ENCODE results near the gene PRKCE. TPM values are rescaled to one million over a fixed set of nuclear protein-coding genes. Genes with fewer than 3 reads are reported as not detected.

PRKCE gene
- total RNA-seq, 1 experiment from 2014 or later, result 21.7 TPM

DNA sequence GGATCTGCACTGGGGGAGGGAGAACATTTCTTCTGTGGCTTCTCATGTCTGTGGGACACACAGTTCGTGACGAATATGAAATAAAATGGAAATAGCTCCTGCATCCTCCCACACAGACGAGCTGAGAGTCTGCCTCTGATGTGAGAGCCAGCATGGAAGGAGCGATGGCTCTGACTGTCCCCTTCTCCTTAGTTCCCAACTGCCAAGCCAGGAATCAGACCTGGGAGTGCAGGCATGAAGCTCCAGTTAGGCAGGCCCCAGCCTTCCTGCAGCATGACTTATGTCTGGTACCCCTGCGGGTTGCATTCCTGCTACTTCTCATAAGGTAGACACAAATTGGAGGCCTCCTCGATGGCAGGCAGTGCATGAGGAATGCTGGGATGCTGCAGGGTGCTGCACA, 56.2 kb downstream of the PRKCE start:
- no peak overlapping the region for H3K27ac ChIP-seq
- H3F3A ChIP-seq (ENCODE audit: insufficient read depth, low read depth), result no peaks in the 10 kb centered on the region
- no peak overlapping the region for H3K4me2 ChIP-seq
- no peak for TF ChIP-seq EZH2 (IDR thresholded peaks at IDR 0.05; ENCODE audit: low read depth)
- ChIA-PET POLR2A (ENCODE audit: unreplicated experiment) (interaction anchor here (0.6 kb wide), 1 partner anchor 88 kb away, joined by 7 read pairs; no protein-coding TSS in a partner anchor), CTCF (no interaction called here)
- H3K79me2 ChIP-seq (ENCODE audit: low read depth), result peaks cover 11% of the 10 kb centered on the region
- H4K20me1 ChIP-seq (ENCODE audit: insufficient read depth), result no peaks in the 10 kb centered on the region
- H3K4me3 ChIP-seq, result no peak overlapping the region
- no TSS peak for BruUV-seq (replicated peaks)
- H3K9me3 ChIP-seq (ENCODE audit: insufficient read depth, low read depth), result peaks cover 4% of the 10 kb centered on the region; the same call in 1 of the 2 replicates
- H3K4me1 ChIP-seq (replicated peaks; ENCODE audit: insufficient read depth), result peaks cover 9% of the 10 kb centered on the region
- peaks cover 16% of the 10 kb centered on the region; the same call in 1 of the 2 replicates for H3K36me3 ChIP-seq (ENCODE audit: low read depth)
- no peaks in the 10 kb centered on the region for H3K9me2 ChIP-seq (ENCODE audit: insufficient read depth)
- intact Hi-C loops (cut with micrococcal nuclease; ENCODE audit: unreplicated experiment), result no loop called here
- no peaks in the 10 kb centered on the region for H3K27me3 ChIP-seq (ENCODE audit: insufficient read depth, low read depth)
- DNase-seq, result no peak
- no peak overlapping the region for H2AFZ ChIP-seq

DNA sequence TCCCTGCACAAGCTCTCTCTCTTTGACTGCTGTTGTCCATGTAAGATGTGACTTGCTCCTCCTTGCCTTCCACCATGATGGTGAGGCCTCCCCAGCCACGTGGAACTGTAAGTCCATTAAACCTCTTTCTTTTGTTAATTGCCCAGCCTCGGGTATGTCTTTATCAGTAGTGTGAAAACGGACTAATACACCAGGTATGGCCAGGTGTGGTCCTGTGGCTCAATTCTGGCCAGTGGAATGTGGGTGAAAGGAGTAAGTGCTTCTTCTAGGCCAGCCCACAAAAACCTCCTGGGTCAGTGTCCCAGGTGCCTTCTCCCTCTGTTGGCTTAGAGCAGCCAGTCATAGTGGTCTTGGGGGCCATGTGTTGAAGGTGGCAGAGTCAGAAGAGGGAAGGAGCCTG, 57.0 kb downstream of the PRKCE start:
- H3K36me3 ChIP-seq (ENCODE audit: low read depth), result peaks cover 16% of the 10 kb centered on the region; the same call in 1 of the 2 replicates
- POLR2A ChIA-PET (ENCODE audit: unreplicated experiment), result no interaction called here
- no peak overlapping the region for H3K4me3 ChIP-seq
- H3K27me3 ChIP-seq (ENCODE audit: insufficient read depth, low read depth), result no peaks in the 10 kb centered on the region
- peaks cover 4% of the 10 kb centered on the region; the same call in 1 of the 2 replicates for H3K9me3 ChIP-seq (ENCODE audit: insufficient read depth, low read depth)
- H2AFZ ChIP-seq, result no peak overlapping the region
- BruUV-seq (replicated peaks), result no TSS peak
- CTCF ChIA-PET, result no interaction called here
- peak in 1 of 2 experiments; percentile 72 for DNase-seq
- H4K20me1 ChIP-seq (ENCODE audit: insufficient read depth), result no peaks in the 10 kb centered on the region
- no peaks in the 10 kb centered on the region for H3F3A ChIP-seq (ENCODE audit: insufficient read depth, low read depth)
- peaks cover 9% of the 10 kb centered on the region for H3K4me1 ChIP-seq (replicated peaks; ENCODE audit: insufficient read depth)
- H3K79me2 ChIP-seq (ENCODE audit: low read depth), result peaks cover 11% of the 10 kb centered on the region
- intact Hi-C loops (cut with micrococcal nuclease; ENCODE audit: unreplicated experiment), result no loop called here
- TF ChIP-seq, protein P1, sequence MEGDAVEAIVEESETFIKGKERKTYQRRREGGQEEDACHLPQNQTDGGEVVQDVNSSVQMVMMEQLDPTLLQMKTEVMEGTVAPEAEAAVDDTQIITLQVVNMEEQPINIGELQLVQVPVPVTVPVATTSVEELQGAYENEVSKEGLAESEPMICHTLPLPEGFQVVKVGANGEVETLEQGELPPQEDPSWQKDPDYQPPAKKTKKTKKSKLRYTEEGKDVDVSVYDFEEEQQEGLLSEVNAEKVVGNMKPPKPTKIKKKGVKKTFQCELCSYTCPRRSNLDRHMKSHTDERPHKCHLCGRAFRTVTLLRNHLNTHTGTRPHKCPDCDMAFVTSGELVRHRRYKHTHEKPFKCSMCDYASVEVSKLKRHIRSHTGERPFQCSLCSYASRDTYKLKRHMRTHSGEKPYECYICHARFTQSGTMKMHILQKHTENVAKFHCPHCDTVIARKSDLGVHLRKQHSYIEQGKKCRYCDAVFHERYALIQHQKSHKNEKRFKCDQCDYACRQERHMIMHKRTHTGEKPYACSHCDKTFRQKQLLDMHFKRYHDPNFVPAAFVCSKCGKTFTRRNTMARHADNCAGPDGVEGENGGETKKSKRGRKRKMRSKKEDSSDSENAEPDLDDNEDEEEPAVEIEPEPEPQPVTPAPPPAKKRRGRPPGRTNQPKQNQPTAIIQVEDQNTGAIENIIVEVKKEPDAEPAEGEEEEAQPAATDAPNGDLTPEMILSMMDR (conservative IDR thresholded peaks at IDR 0.05), result no peak
- TF ChIP-seq EZH2 (IDR thresholded peaks at IDR 0.05; ENCODE audit: low read depth), result no peak
- 0 out of 2 replicates have a peak overlapping the region, but pooled peaks have one; percentile 11 for H3K4me2 ChIP-seq
- no peak overlapping the region for H3K27ac ChIP-seq
- no peaks in the 10 kb centered on the region for H3K9me2 ChIP-seq (ENCODE audit: insufficient read depth)

DNA sequence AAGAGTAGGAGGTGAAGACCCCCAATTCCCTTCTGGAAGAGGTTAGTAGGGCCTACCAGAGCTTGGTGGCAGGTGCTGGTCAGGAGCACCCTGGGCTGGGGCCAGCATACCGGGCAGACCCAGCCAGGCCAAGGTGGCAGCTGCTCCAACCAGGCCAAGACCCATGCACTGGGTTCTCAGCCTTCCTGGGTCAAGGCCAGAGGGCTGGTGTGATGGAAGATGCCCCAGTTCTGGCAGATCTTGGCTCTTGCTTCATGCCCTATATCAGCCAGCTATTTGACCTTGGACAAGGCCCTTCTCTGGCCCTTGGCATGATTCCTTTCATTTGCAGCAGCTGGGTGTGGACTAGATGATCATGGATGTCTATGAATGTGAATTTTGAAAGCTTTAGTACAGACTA, 57.7 kb downstream of the PRKCE start:
- H3K9me2 ChIP-seq (ENCODE audit: insufficient read depth), result no peaks in the 10 kb centered on the region
- H3K4me3 ChIP-seq, result no peak overlapping the region
- H3K9me3 ChIP-seq (ENCODE audit: insufficient read depth, low read depth), result peaks cover 4% of the 10 kb centered on the region; the same call in 1 of the 2 replicates
- H3K79me2 ChIP-seq (ENCODE audit: low read depth), result peaks cover 6% of the 10 kb centered on the region
- ChIA-PET CTCF (interaction anchor here (0.6 kb wide), 1 partner anchor 57 kb away, joined by 7 read pairs; no protein-coding TSS in a partner anchor), POLR2A (ENCODE audit: unreplicated experiment) (no interaction called here)
- intact Hi-C loops (cut with micrococcal nuclease; ENCODE audit: unreplicated experiment), result no loop called here
- H4K20me1 ChIP-seq (ENCODE audit: insufficient read depth), result no peaks in the 10 kb centered on the region
- H3K4me1 ChIP-seq (replicated peaks; ENCODE audit: insufficient read depth), result peaks cover 9% of the 10 kb centered on the region
- no peak overlapping the region for H3K27ac ChIP-seq
- no peak for TF ChIP-seq EZH2 (IDR thresholded peaks at IDR 0.05; ENCODE audit: low read depth)
- TF ChIP-seq, protein P1 (conservative IDR thresholded peaks at IDR 0.05), result no peak
- no peak overlapping the region for H2AFZ ChIP-seq
- H3F3A ChIP-seq (ENCODE audit: insufficient read depth, low read depth), result no peaks in the 10 kb centered on the region
- H3K36me3 ChIP-seq (ENCODE audit: low read depth), result peaks cover 16% of the 10 kb centered on the region; the same call in 1 of the 2 replicates
- no peaks in the 10 kb centered on the region for H3K27me3 ChIP-seq (ENCODE audit: insufficient read depth, low read depth)
- H3K4me2 ChIP-seq, result 0 out of 2 replicates have a peak overlapping the region, but pooled peaks have one; percentile 11
- no peak for DNase-seq
- no TSS peak for BruUV-seq (replicated peaks)

DNA sequence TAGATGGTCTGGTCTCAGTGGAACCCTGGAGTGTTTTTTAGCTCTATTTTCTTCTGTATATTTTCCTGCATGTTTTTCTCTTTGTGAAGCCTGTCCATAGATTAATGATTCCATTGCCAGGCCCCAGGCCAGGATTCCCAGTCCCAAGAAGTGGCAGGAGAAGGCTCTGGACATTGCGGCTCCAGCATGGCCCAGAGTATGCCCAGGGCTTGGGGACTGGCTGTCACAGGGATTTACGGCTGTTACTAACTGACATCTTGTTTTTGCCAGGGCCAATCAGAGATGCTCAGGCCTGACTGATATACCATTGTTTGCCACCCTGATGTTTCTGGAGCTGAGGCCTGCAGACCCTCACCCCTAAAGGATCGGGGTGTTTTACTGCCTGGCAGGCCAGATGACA, 59.0 kb downstream of the PRKCE start:
- Histone ChIP-seq H3F3A (ENCODE audit: insufficient read depth, low read depth) (no peaks in the 10 kb centered on the region), H3K36me3 (ENCODE audit: low read depth) (peaks cover 16% of the 10 kb centered on the region; the same call in 1 of the 2 replicates), H4K20me1 (ENCODE audit: insufficient read depth) (no peaks in the 10 kb centered on the region), H3K4me1 (replicated peaks; ENCODE audit: insufficient read depth) (peaks cover 9% of the 10 kb centered on the region), H3K9me3 (ENCODE audit: insufficient read depth, low read depth) (peaks cover 4% of the 10 kb centered on the region; the same call in 1 of the 2 replicates), H3K79me2 (ENCODE audit: low read depth) (peaks cover 3% of the 10 kb centered on the region; the same call in 1 of the 2 replicates), H3K4me3 (no peak overlapping the region), H2AFZ (no peak overlapping the region), H3K27me3 (ENCODE audit: insufficient read depth, low read depth) (no peaks in the 10 kb centered on the region), H3K4me2 (no peak overlapping the region), H3K9me2 (ENCODE audit: insufficient read depth) (no peaks in the 10 kb centered on the region), H3K27ac (no peak overlapping the region)
- intact Hi-C loops (cut with micrococcal nuclease; ENCODE audit: unreplicated experiment), result no loop called here
- ChIA-PET POLR2A (ENCODE audit: unreplicated experiment) (no interaction called here), CTCF (no interaction called here)
- no TSS peak for BruUV-seq (replicated peaks)
- DNase-seq, result no peak
- no peak for TF ChIP-seq EZH2 (IDR thresholded peaks at IDR 0.05; ENCODE audit: low read depth)
- TF ChIP-seq, protein P1 (conservative IDR thresholded peaks at IDR 0.05), result no peak
